Neural progenitor cell (in vitro differentiated cells): ENCODE measurements around the gene NCKAP5.

Experiments
- EZH2 ChIP-seq: fragments of 200-600 bp; sonication (generic); IDR thresholded peaks from 2 replicates; pipeline ENCODE4 v1.6.1; 2017; ENCODE audit warnings: antibody characterized with exemption, mild to moderate bottlenecking, moderate library complexity
- EZH2phosphoT487 ChIP-seq: fragments of 200-600 bp; sonication (generic); IDR thresholded peaks from 2 replicates; pipeline ENCODE4 v1.6.1; 2017; ENCODE audit warnings: antibody characterized with exemption
- TF ChIP-seq, protein P1 (sequence below): fragments of 200-600 bp; sonication (generic); IDR thresholded peaks from 2 replicates; pipeline ENCODE4 v1.5.1; 2017; ENCODE audit warnings: antibody characterized with exemption, mild to moderate bottlenecking

DNA sequence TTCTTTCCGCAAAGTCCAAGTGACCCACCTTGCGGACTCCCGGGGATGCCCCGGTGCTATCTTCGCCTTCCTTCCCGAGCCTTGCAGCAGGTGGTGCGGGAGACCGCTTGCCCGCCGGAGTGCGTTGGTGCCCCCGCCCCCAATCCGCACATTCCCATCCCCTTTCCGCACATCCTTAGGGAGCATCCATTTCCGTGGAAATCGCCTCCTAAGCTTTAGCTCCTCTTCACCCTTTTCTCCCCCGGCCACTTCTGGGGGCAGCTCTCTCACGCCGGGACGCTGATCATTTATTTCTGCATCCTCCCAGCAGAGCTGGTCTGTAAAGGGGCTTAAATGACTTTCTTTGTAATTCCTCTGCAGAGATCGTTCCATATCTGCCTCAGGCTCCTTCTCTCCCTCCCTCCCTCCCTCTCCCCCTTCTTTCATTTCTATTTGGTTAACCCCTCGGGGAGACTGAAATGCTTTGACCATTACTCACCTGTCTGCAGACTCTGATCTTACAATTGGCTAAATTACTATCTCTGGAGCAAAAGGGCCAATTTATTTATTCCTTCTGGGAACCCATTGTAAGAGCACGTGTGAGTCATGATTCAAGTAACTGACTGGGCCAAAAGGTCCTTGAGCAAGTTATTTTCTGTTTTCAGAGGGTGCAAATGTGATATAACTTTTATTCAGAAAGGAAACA is 897.0 kb downstream of the NCKAP5 start:
- no peak for TF ChIP-seq EZH2
- TF ChIP-seq, protein P1, sequence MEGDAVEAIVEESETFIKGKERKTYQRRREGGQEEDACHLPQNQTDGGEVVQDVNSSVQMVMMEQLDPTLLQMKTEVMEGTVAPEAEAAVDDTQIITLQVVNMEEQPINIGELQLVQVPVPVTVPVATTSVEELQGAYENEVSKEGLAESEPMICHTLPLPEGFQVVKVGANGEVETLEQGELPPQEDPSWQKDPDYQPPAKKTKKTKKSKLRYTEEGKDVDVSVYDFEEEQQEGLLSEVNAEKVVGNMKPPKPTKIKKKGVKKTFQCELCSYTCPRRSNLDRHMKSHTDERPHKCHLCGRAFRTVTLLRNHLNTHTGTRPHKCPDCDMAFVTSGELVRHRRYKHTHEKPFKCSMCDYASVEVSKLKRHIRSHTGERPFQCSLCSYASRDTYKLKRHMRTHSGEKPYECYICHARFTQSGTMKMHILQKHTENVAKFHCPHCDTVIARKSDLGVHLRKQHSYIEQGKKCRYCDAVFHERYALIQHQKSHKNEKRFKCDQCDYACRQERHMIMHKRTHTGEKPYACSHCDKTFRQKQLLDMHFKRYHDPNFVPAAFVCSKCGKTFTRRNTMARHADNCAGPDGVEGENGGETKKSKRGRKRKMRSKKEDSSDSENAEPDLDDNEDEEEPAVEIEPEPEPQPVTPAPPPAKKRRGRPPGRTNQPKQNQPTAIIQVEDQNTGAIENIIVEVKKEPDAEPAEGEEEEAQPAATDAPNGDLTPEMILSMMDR, result no peak
- no peak for TF ChIP-seq EZH2phosphoT487
